HEK293 (cell line): ENCODE results near the gene VEGFA.

ENCODE experiments used
- CTCF ChIA-PET: fragments of 350-600 bp; formaldehyde crosslinking; extraction: SDS; loops from one replicate; lab custom pipeline; 2021; ENCODE audit warnings: antibody characterized with exemption; lab: Yijun Ruan, JAX
- POLR2A ChIA-PET: fragments of 300-600 bp; formaldehyde crosslinking; extraction: SDS; loops from one replicate; lab custom pipeline; 2020; ENCODE audit warnings: antibody characterized with exemption, inconsistent platforms; lab: Yijun Ruan, JAX
- H3K27ac ChIP-seq: fragments of 200-500 bp; sonication (Bioruptor generic); 2 replicates; pipeline ENCODE4 v1.5.1; 2014; ENCODE audit warnings: low read depth, low read length, control low read depth, inconsistent platforms; ENCODE audit errors: extremely low read depth
- H3K36me3 ChIP-seq, 2 experiments: fragments of 200-500 bp in 1 of 2; sonication (Bioruptor generic) in 1 of 2; 1 replicate in 1 of 2; 2 replicates in 1 of 2; pipeline ENCODE4 v1.5.1; 2014 to 2017; ENCODE audit warnings: inconsistent platforms in 2 of 2, low read length in 2 of 2; ENCODE audit not compliant: control insufficient read depth in 2 of 2, insufficient read depth in 1 of 2
- H3K4me1 ChIP-seq: fragments of 200-500 bp; sonication (Bioruptor generic); 2 replicates; pipeline ENCODE4 v1.5.1; 2014; ENCODE audit warnings: mild to moderate bottlenecking, low read length, inconsistent platforms; ENCODE audit not compliant: control insufficient read depth, insufficient read depth
- H3K4me3 ChIP-seq: 2 replicates; pipeline ENCODE4 v1.5.1; 2011; ENCODE audit warnings: low read depth, mild to moderate bottlenecking, control low read depth, low read length, moderate library complexity
- H3K9me3 ChIP-seq: fragments of 200-500 bp; sonication (Bioruptor generic); 2 replicates; pipeline ENCODE4 v1.5.1; 2014; ENCODE audit warnings: low read depth, low read length, inconsistent platforms; ENCODE audit not compliant: control insufficient read depth, insufficient read depth
- EGR2 ChIP-seq: fragments of 450-650 bp; formaldehyde crosslinking; IDR thresholded peaks from 2 replicates; pipeline ENCODE4 v1.5.1; 2016; ENCODE audit warnings: low read depth, missing biosample characterization, missing genetic modification characterization
- KLF1 ChIP-seq: fragments of 450-650 bp; formaldehyde crosslinking; IDR thresholded peaks from 2 replicates; pipeline ENCODE4 v1.5.1; 2016; ENCODE audit warnings: missing biosample characterization, missing genetic modification characterization
- MZF1 ChIP-seq: fragments of 450-650 bp; formaldehyde crosslinking; IDR thresholded peaks from 2 replicates; pipeline ENCODE4 v1.5.1; 2017; ENCODE audit warnings: missing biosample characterization, missing genetic modification characterization, borderline replicate concordance
- OVOL3 ChIP-seq: fragments of 450-650 bp; formaldehyde crosslinking; IDR thresholded peaks from 2 replicates; pipeline ENCODE4 v1.5.1; 2016; ENCODE audit warnings: missing biosample characterization, missing genetic modification characterization
- ZBTB17 ChIP-seq: fragments of 450-650 bp; formaldehyde crosslinking; IDR thresholded peaks from 2 replicates; pipeline ENCODE4 v1.5.1; 2016; ENCODE audit warnings: missing biosample characterization, missing genetic modification characterization
- ZBTB20 ChIP-seq: fragments of 450-650 bp; formaldehyde crosslinking; IDR thresholded peaks from 2 replicates; pipeline ENCODE4 v1.5.1; 2016; ENCODE audit warnings: missing biosample characterization, missing genetic modification characterization
- ZEB2 ChIP-seq: fragments of 450-650 bp; formaldehyde crosslinking; IDR thresholded peaks from 2 replicates; pipeline ENCODE4 v1.5.1; 2016; ENCODE audit warnings: missing biosample characterization, missing genetic modification characterization
- ZFHX2 ChIP-seq: fragments of 450-650 bp; formaldehyde crosslinking; conservative IDR thresholded peaks from 2 replicates; pipeline ENCODE4 v1.5.1; 2016; ENCODE audit warnings: missing biosample characterization, missing genetic modification characterization
- ZFP3 ChIP-seq: fragments of 450-650 bp; formaldehyde crosslinking; IDR thresholded peaks from 2 replicates; pipeline ENCODE4 v1.5.1; 2016; ENCODE audit warnings: low read depth, missing biosample characterization, missing genetic modification characterization
- ZIC2 ChIP-seq: fragments of 450-650 bp; formaldehyde crosslinking; IDR thresholded peaks from 2 replicates; pipeline ENCODE4 v1.5.1; 2016; ENCODE audit warnings: missing biosample characterization, missing genetic modification characterization
- ZNF138 ChIP-seq: fragments of 450-650 bp; formaldehyde crosslinking; IDR thresholded peaks from 2 replicates; pipeline ENCODE4 v1.5.1; 2016; ENCODE audit warnings: missing biosample characterization, missing genetic modification characterization, borderline replicate concordance
- ZNF19 ChIP-seq: fragments of 450-650 bp; formaldehyde crosslinking; IDR thresholded peaks from 2 replicates; pipeline ENCODE4; 2016; ENCODE audit warnings: missing biosample characterization, missing genetic modification characterization, low read depth
- ZNF239 ChIP-seq: fragments of 450-650 bp; formaldehyde crosslinking; IDR thresholded peaks from 2 replicates; pipeline ENCODE4 v1.5.1; 2016; ENCODE audit warnings: missing biosample characterization, missing genetic modification characterization
- ZNF529 ChIP-seq: fragments of 450-650 bp; formaldehyde crosslinking; IDR thresholded peaks from 2 replicates; pipeline ENCODE4 v1.5.1; 2017; ENCODE audit warnings: missing genetic modification characterization, missing biosample characterization; ENCODE audit not compliant: insufficient replicate concordance
- ZNF626 ChIP-seq: fragments of 450-650 bp; sonication (Bioruptor Pico); formaldehyde crosslinking; IDR thresholded peaks from 2 replicates; pipeline ENCODE4 v1.5.1; 2018; ENCODE audit warnings: missing biosample characterization, missing genetic modification characterization, inconsistent platforms
- ZNF664 ChIP-seq: fragments of 450-650 bp; formaldehyde crosslinking; IDR thresholded peaks from 2 replicates; pipeline ENCODE4 v1.5.1; 2016; ENCODE audit warnings: missing biosample characterization, missing genetic modification characterization
- TF ChIP-seq, protein P1 (sequence below): fragments of 450-650 bp; formaldehyde crosslinking; IDR thresholded peaks from 2 replicates; pipeline ENCODE4 v1.5.1; 2016; ENCODE audit warnings: missing biosample characterization, missing genetic modification characterization, low read depth

VEGFA gene

DNA sequence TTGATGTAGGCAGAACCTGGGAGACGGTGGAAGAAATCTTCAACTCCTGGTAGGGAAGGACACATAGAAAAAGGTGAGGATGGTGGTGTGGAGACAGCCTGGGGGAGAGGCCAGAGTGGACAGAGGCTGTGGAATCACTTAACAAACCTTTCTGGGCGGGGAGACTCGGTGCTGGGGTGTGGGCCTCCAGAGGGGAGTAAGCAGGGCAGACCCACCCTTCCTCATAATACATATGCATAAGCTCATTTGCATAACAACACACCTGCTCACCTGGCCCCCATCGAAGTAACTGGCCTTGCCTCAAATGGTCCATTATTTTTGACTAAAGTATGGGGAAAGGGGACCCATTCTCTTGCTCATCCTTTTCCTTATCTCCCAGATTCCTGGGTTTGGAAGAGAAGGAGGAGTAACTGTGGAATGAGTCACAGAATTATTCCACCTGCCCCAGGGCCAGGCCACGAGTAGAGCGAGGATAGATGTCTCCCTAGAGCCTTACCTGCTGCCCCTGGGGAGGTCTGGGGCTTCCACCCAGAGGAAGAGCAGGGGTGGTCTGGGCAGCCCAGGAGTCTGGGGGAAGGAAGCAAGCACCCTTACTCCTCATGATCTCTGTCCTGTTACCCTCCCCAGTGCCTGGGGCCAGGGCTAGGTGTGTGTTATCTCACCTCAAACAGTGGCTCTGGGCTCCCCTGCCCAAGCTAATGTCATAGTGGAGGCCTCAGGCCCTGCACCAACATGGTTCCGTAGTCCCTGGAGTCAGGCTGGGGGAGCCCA lies 10.7 kb upstream of the VEGFA start:
- H3K27ac ChIP-seq, result no peak overlapping the region
- TF ChIP-seq ZBTB17, result peak; percentile 34; the same call in 1 of the 2 replicates
- peak; percentile 34; the same call in 1 of the 2 replicates for TF ChIP-seq KLF1 (tag by site-specific recombination)
- peak; percentile 70; the same call in 1 of the 2 replicates for TF ChIP-seq ZBTB20 (tag by site-specific recombination)
- TF ChIP-seq, protein P1, sequence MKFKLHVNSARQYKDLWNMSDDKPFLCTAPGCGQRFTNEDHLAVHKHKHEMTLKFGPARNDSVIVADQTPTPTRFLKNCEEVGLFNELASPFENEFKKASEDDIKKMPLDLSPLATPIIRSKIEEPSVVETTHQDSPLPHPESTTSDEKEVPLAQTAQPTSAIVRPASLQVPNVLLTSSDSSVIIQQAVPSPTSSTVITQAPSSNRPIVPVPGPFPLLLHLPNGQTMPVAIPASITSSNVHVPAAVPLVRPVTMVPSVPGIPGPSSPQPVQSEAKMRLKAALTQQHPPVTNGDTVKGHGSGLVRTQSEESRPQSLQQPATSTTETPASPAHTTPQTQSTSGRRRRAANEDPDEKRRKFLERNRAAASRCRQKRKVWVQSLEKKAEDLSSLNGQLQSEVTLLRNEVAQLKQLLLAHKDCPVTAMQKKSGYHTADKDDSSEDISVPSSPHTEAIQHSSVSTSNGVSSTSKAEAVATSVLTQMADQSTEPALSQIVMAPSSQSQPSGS (tag by site-specific recombination), result no peak
- no peaks in the 10 kb centered on the region for H3K9me3 ChIP-seq
- CTCF ChIA-PET, result interaction anchor here (0.6 to 8.7 kb wide), 12 partner anchors 10 to 652 kb away, joined by 3 to 110 read pairs (median 6); partner anchors contain the start of gene VEGFA
- H3K36me3 ChIP-seq, result no peaks in the 10 kb centered on the region
- POLR2A ChIA-PET, result interaction anchor here (1.0 to 4.1 kb wide), 2 partner anchors 11 to 130 kb away, joined by 3 to 15 read pairs; partner anchors contain the start of genes GTPBP2 and VEGFA
- H3K4me3 ChIP-seq, result no peak overlapping the region
- no peaks in the 10 kb centered on the region; the same call in 1 of the 2 replicates for H3K4me1 ChIP-seq

DNA sequence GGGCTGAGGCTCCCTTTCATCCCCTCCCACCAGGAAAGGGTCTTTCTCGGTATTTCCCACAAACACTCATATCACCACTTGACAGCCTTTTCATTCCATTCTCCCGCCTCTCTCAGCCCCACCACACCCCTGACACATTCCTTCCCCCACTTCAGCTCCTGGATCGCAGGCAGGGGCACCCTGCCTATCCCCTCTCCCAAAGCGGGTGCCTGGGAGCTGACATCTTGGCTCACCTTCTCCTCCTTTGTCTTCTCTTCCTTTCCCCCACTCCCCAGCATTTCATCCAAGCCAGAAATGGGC lies 10.2 kb upstream of the VEGFA start:
- Histone ChIP-seq H3K4me1 (no peaks in the 10 kb centered on the region; the same call in 1 of the 2 replicates), H3K36me3 (no peaks in the 10 kb centered on the region), H3K9me3 (no peaks in the 10 kb centered on the region), H3K4me3 (no peak overlapping the region), H3K27ac (no peak overlapping the region)
- CTCF ChIA-PET, result interaction anchor here (0.5 to 8.7 kb wide), 9 partner anchors 9 to 370 kb away, joined by 3 to 110 read pairs (median 5); partner anchors contain the start of gene VEGFA
- TF ChIP-seq ZEB2, result no peak
- TF ChIP-seq ZNF529 (tag by site-specific recombination), result no peak
- no peak for TF ChIP-seq ZNF664 (tag by site-specific recombination)
- no peak for TF ChIP-seq OVOL3 (tag by site-specific recombination)
- no peak for TF ChIP-seq ZNF19
- TF ChIP-seq ZNF138, result no peak
- TF ChIP-seq ZNF239 (tag by site-specific recombination), result no peak
- POLR2A ChIA-PET, result interaction anchor here (1.0 to 4.1 kb wide), 2 partner anchors 10 to 130 kb away, joined by 3 to 15 read pairs; partner anchors contain the start of genes GTPBP2 and VEGFA

DNA sequence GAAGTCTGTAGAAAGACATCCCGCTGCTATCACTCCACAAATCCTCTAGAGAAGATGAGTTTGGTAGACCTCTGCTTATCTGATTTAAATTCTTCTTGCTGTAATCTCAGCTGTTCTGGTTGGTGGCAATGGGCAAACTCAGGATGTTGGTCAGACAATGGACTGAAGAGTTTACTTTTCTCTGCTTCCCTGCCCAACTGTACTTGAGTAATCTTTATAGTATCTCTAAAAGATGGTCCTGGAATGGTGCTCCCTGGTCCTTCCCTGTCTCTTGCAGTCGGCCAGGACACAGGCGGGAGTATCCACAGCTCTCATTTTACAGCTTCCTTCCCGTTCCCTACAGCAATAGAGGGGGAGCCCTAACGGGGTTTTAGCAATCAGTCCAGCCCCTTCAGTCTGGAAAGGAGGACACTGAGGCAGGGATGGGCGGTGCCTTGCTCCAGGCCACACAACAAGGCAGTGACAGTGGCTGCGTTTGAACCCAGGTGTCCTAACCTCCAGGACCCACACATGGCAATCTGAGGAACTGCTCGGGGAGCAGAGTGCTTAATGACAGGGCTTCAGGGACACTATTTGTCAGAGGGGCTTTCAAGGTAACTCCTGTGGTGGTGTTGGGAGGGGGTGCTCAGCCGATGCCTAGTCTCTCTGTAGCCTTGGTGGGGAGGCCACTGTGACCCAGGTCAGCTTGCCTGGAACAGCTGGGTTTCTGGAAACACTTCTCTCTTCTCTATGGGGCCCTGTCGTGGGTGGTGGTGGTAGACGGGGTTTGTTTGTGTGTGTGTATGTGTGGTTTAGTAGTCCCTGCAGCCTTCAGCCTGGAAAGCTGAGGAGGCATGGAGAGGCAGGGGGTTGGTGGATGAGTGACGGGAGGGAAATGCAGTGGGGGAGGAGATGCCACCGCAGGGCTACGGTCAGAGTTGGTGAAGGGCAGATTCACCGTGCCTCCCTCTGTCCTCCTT lies 9.5 kb upstream of the VEGFA start:
- TF ChIP-seq ZFP3 (no peak), ZEB2 (no peak), EGR2 (peak; percentile 84), ZIC2 (peak; percentile 69), ZFHX2 (tag by site-specific recombination) (peak; percentile 84), ZNF626 (no peak), MZF1 (no peak)
- Histone ChIP-seq H3K4me1 (no peaks in the 10 kb centered on the region; the same call in 1 of the 2 replicates), H3K4me3 (no peak overlapping the region), H3K36me3 (no peaks in the 10 kb centered on the region), H3K9me3 (no peaks in the 10 kb centered on the region), H3K27ac (no peak overlapping the region)
- CTCF ChIA-PET, result interaction anchor here (0.5 to 8.7 kb wide), 10 partner anchors 9 to 370 kb away, joined by 3 to 110 read pairs (median 10); partner anchors contain the start of gene VEGFA
- POLR2A ChIA-PET, result interaction anchor here (1.0 to 4.1 kb wide), 2 partner anchors 10 to 131 kb away, joined by 3 to 15 read pairs; partner anchors contain the start of genes GTPBP2 and VEGFA
